H9 (cell line): ENCODE results near the gene STAC. TPM values are rescaled to one million over a fixed set of nuclear protein-coding genes. Genes with fewer than 3 reads are reported as not detected.

ENCODE experiments used
- DNase-seq: peaks from one replicate; pipeline ENCODE4 v3.0.0-alpha.2; 2017
- H2AFZ ChIP-seq: one replicate; pipeline ENCODE4 v1.6.1; 2013; ENCODE audit warnings: mild to moderate bottlenecking, low read length, control low read depth, moderate library complexity
- H2AK5ac ChIP-seq: 2 replicates; pipeline ENCODE4 v1.6.1; 2013; ENCODE audit warnings: low read length, control low read depth, mixed read lengths; ENCODE audit not compliant: insufficient read length
- H2BK120ac ChIP-seq: one replicate; pipeline ENCODE4 v1.6.1; 2013; ENCODE audit warnings: low read depth, mild to moderate bottlenecking, low read length, control low read depth, inconsistent platforms; ENCODE audit not compliant: poor library complexity, severe bottlenecking
- H2BK12ac ChIP-seq: 2 replicates; pipeline ENCODE4 v1.6.1; 2013; ENCODE audit warnings: low read length, control low read depth, mixed read lengths, low read depth; ENCODE audit not compliant: insufficient read length
- H2BK15ac ChIP-seq: 2 replicates; pipeline ENCODE4 v1.6.1; 2013; ENCODE audit warnings: low read depth, low read length, control low read depth
- H2BK20ac ChIP-seq: one replicate; pipeline ENCODE4 v1.6.1; 2013; ENCODE audit warnings: low read depth, mild to moderate bottlenecking, low read length, control low read depth, inconsistent platforms; ENCODE audit not compliant: poor library complexity, severe bottlenecking
- H2BK5ac ChIP-seq: 2 replicates; pipeline ENCODE4 v1.6.1; 2013; ENCODE audit warnings: low read length, control low read depth, mixed read lengths; ENCODE audit not compliant: insufficient read length
- H3K14ac ChIP-seq: 2 replicates; pipeline ENCODE4 v1.6.1; 2013; ENCODE audit warnings: low read length, control low read depth; ENCODE audit not compliant: insufficient read depth
- H3K18ac ChIP-seq: 2 replicates; pipeline ENCODE4 v1.6.1; 2013; ENCODE audit warnings: low read depth, mild to moderate bottlenecking, mixed read lengths, low read length, control low read depth; ENCODE audit not compliant: insufficient read length
- H3K23ac ChIP-seq: 2 replicates; pipeline ENCODE4 v1.6.1; 2013; ENCODE audit warnings: low read length, control low read depth, mixed read lengths, low read depth; ENCODE audit not compliant: insufficient read length
- H3K23me2 ChIP-seq: 2 replicates; pipeline ENCODE4 v1.6.1; 2013; ENCODE audit warnings: low read depth, mild to moderate bottlenecking, mixed read lengths, low read length, control low read depth; ENCODE audit not compliant: insufficient read length, poor library complexity, severe bottlenecking
- H3K27ac ChIP-seq: 2 replicates; pipeline ENCODE4 v1.5.1; 2013; ENCODE audit warnings: low read length, control low read depth, mixed read lengths, low read depth; ENCODE audit not compliant: insufficient read length
- H3K27me3 ChIP-seq: 2 replicates; pipeline ENCODE4 v1.6.1; 2013; ENCODE audit warnings: low read length, control low read depth, inconsistent platforms; ENCODE audit not compliant: insufficient read depth
- H3K4ac ChIP-seq: 2 replicates; pipeline ENCODE4 v1.6.1; 2013; ENCODE audit warnings: low read depth, mild to moderate bottlenecking, control low read depth, inconsistent platforms, low read length, moderate library complexity
- H3K4me1 ChIP-seq: 2 replicates; pipeline ENCODE4 v1.6.1; 2013; ENCODE audit warnings: low read length, control low read depth, inconsistent platforms; ENCODE audit not compliant: insufficient read depth
- H3K4me2 ChIP-seq: 2 replicates; pipeline ENCODE4 v1.6.1; 2013; ENCODE audit warnings: low read length, control low read depth, mixed read lengths; ENCODE audit not compliant: insufficient read length, insufficient read depth
- H3K56ac ChIP-seq: 2 replicates; pipeline ENCODE4 v1.6.1; 2013; ENCODE audit warnings: low read depth, mild to moderate bottlenecking, mixed read lengths, low read length, control low read depth; ENCODE audit not compliant: insufficient read length
- H3K79me1 ChIP-seq: 2 replicates; pipeline ENCODE4 v1.6.1; 2013; ENCODE audit warnings: low read depth, mild to moderate bottlenecking, moderate library complexity, low read length, control low read depth, inconsistent platforms; ENCODE audit not compliant: insufficient read depth, poor library complexity, severe bottlenecking
- H3K79me2 ChIP-seq: 2 replicates; pipeline ENCODE4 v1.6.1; 2013; ENCODE audit warnings: low read length, control low read depth, inconsistent platforms; ENCODE audit not compliant: insufficient read depth
- H3K9ac ChIP-seq: 2 replicates; pipeline ENCODE4 v1.6.1; 2013; ENCODE audit warnings: low read length, control low read depth, mixed read lengths; ENCODE audit not compliant: insufficient read length; ENCODE audit errors: extremely low read depth
- H3K9me3 ChIP-seq: one replicate; pipeline ENCODE4 v1.6.1; 2013; ENCODE audit warnings: low read depth, low read length, inconsistent platforms; ENCODE audit not compliant: control insufficient read depth
- H3T11ph ChIP-seq: one replicate; pipeline ENCODE4 v1.6.1; 2013; ENCODE audit warnings: mild to moderate bottlenecking, low read length, control low read depth, inconsistent platforms
- H4K20me1 ChIP-seq: one replicate; pipeline ENCODE4 v1.6.1; 2013; ENCODE audit not compliant: control insufficient read depth, insufficient read length, insufficient read depth
- H4K5ac ChIP-seq: 2 replicates; pipeline ENCODE4 v1.6.1; 2013; ENCODE audit warnings: low read depth, mild to moderate bottlenecking, mixed read lengths, low read length, control low read depth; ENCODE audit not compliant: insufficient read length
- H4K8ac ChIP-seq: replicated peaks from 2 replicates; pipeline ENCODE4 v1.6.1; 2013; ENCODE audit warnings: low read length, control low read depth, mixed read lengths, low read depth; ENCODE audit not compliant: insufficient read length
- H4K91ac ChIP-seq: 2 replicates; pipeline ENCODE4 v1.6.1; 2013; ENCODE audit warnings: low read depth, mild to moderate bottlenecking, moderate library complexity, mixed read lengths, low read length, control low read depth; ENCODE audit not compliant: insufficient read length
- H3K27ac Mint-ChIP-seq, 3 experiments: 2 replicates in 2 of 3; 3 replicates in 1 of 3; pipeline ENCODE4 v1.8.0; 2020 to 2021; ENCODE audit warnings: mixed read lengths in 3 of 3, mild to moderate bottlenecking in 1 of 3, moderate library complexity in 1 of 3
- H3K27me3 Mint-ChIP-seq: 2 replicates; pipeline ENCODE4 v1.8.0; 2021; ENCODE audit warnings: low read depth, mild to moderate bottlenecking, moderate library complexity, mixed read lengths
- H3K36me3 Mint-ChIP-seq, 3 experiments: 2 replicates in 2 of 3; 3 replicates in 1 of 3; pipeline ENCODE4 v1.8.0; 2020 to 2021; ENCODE audit warnings: low read depth in 3 of 3, mixed read lengths in 3 of 3; ENCODE audit not compliant: insufficient read depth in 1 of 3
- H3K4me1 Mint-ChIP-seq, 2 experiments: 2 replicates each; pipeline ENCODE4 v1.8.0; 2020; ENCODE audit warnings: mixed read lengths in 2 of 2
- H3K4me3 Mint-ChIP-seq, 2 experiments: 2 replicates in 1 of 2; 3 replicates in 1 of 2; pipeline ENCODE4 v1.8.0; 2020 to 2021; ENCODE audit warnings: mild to moderate bottlenecking in 2 of 2, mixed read lengths in 2 of 2, moderate library complexity in 1 of 2
- H3K9me3 Mint-ChIP-seq, 2 experiments: 2 replicates in 1 of 2; 3 replicates in 1 of 2; pipeline ENCODE4 v1.8.0; 2020; ENCODE audit warnings: mild to moderate bottlenecking in 2 of 2, mixed read lengths in 2 of 2, moderate library complexity in 1 of 2
- WGBS: extraction: QIAGEN DNeasy Blood & Tissue Kit; methylation state at CpG from one replicate; pipeline ENCODE4 v1.1.7; 2013; ENCODE audit warnings: missing lambda C conversion rate, low lambda C conversion rate, mixed read lengths; ENCODE audit not compliant: insufficient read length; ENCODE audit errors: extremely low coverage; 5-methylcytosine and 5-hydroxymethylcytosine counted together
- total RNA-seq: library from RNA; stranded (reverse); gene quantifications from 2 replicates; pipeline ENCODE4 v1.2.1, GENCODE V29; 2021
- TF ChIP-seq, protein P1 (sequence below): fragments of 200-600 bp; sonication (generic); conservative IDR thresholded peaks from 3 replicates; pipeline ENCODE4 v1.8.0; 2021; ENCODE audit warnings: antibody characterized with exemption, mild to moderate bottlenecking

The STAC gene
- total RNA-seq, 1 experiment from 2014 or later, result 3.0 TPM

DNA sequence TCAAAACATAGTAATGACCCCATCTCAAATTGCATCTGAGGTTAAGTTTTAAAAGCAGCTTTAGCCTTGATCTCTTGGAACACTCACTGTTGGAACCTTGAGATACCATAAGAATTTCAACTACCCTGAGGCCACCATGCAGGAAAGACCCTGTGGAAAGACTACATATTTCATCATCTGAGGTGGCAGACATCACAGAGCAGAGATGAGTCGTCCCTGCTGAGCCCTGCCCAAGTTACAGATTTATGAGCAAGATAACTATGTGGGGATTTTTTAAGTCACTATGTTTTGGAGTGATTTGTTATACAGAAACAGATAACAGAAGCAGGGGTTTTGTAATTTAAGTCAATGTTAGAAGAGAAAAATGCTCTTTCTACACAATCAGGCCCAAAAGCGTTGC is 168.4 kb downstream of the STAC start:
- Mint-ChIP-seq H3K36me3 (peaks cover 6 to 12% (median 8%) of the 10 kb centered on the region in 3 experiments; a peak in 6 of 7 replicates), H3K27me3 (no peaks in the 10 kb centered on the region; the same call in 1 of the 2 replicates), H3K4me1 (peaks cover 4 to 6% of the 10 kb centered on the region in 2 experiments; a peak in 2 of 4 replicates), H3K4me3 (no peak overlapping the region), H3K27ac (peak overlapping the region in 1 of 3 experiments; percentile 62; a peak in 1 of 7 replicates), H3K9me3 (peaks cover 8 to 13% of the 10 kb centered on the region in 2 experiments)
- no peaks in the 10 kb centered on the region for H4K20me1 ChIP-seq
- H3T11ph ChIP-seq, result no peak overlapping the region
- no peak overlapping the region for H3K9ac ChIP-seq
- no peak overlapping the region for H3K27ac ChIP-seq
- H3K4me2 ChIP-seq, result no peak overlapping the region
- no peak overlapping the region for H3K56ac ChIP-seq
- no CpG with 5 or more reads among the region's 2 CpGs for WGBS
- H3K23ac ChIP-seq, result no peak overlapping the region
- H2BK5ac ChIP-seq, result no peak overlapping the region
- H3K4me1 ChIP-seq, result no peaks in the 10 kb centered on the region
- no peaks in the 10 kb centered on the region for H3K79me2 ChIP-seq
- H3K18ac ChIP-seq, result no peak overlapping the region
- no peaks in the 10 kb centered on the region for H3K27me3 ChIP-seq
- no peak overlapping the region for H4K8ac ChIP-seq
- H2BK120ac ChIP-seq, result no peak overlapping the region
- H3K4ac ChIP-seq, result no peak overlapping the region
- H4K91ac ChIP-seq, result no peak overlapping the region
- H3K14ac ChIP-seq, result no peak overlapping the region
- no peaks in the 10 kb centered on the region for H3K23me2 ChIP-seq
- H2BK15ac ChIP-seq, result no peak overlapping the region
- H2AFZ ChIP-seq, result no peak overlapping the region
- no peak overlapping the region for H2AK5ac ChIP-seq
- no peak overlapping the region for H4K5ac ChIP-seq
- H3K9me3 ChIP-seq, result no peaks in the 10 kb centered on the region
- H3K79me1 ChIP-seq, result no peaks in the 10 kb centered on the region
- TF ChIP-seq, protein P1, sequence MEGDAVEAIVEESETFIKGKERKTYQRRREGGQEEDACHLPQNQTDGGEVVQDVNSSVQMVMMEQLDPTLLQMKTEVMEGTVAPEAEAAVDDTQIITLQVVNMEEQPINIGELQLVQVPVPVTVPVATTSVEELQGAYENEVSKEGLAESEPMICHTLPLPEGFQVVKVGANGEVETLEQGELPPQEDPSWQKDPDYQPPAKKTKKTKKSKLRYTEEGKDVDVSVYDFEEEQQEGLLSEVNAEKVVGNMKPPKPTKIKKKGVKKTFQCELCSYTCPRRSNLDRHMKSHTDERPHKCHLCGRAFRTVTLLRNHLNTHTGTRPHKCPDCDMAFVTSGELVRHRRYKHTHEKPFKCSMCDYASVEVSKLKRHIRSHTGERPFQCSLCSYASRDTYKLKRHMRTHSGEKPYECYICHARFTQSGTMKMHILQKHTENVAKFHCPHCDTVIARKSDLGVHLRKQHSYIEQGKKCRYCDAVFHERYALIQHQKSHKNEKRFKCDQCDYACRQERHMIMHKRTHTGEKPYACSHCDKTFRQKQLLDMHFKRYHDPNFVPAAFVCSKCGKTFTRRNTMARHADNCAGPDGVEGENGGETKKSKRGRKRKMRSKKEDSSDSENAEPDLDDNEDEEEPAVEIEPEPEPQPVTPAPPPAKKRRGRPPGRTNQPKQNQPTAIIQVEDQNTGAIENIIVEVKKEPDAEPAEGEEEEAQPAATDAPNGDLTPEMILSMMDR, result no peak
- H2BK20ac ChIP-seq, result no peak overlapping the region
- DNase-seq, result no peak
- H2BK12ac ChIP-seq, result no peak overlapping the region
